CD4-positive, alpha-beta T cell treated with Interleukin-6 for 4 hours (primary cell): ENCODE measurements around the gene ATP6V1C2.
"Not testable (repeated sequence)": the region's sequence is repeated elsewhere in the genome, so short reads cannot be mapped to it uniquely, and the experiment has no call there.

ENCODE experiments used
- DNase-seq: peaks from one replicate; pipeline ENCODE4 v3.0.0-alpha.2; 2020; ENCODE audit warnings: mixed read lengths

The ATP6V1C2 gene

DNA sequence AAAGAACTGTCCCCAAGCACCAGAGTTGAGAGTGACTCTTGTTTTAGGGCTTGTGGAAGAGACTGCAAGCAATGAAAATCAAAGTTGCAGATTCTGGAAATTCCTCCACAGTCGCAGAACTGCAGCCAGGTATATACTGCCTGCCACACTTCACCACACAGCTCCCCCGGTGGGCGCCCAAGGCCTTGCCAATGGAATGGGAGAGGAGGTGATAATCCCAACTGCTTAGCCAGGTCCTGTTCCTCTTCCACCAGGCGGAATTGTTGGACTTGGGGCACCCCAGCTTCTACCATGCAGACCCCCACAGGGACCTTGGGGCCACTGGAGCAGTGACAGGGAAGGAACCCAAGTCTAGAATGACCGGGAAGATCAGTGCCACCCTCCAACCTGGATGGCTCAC, 96.0 kb downstream of the ATP6V1C2 start:
- peak; percentile 19 for DNase-seq

DNA sequence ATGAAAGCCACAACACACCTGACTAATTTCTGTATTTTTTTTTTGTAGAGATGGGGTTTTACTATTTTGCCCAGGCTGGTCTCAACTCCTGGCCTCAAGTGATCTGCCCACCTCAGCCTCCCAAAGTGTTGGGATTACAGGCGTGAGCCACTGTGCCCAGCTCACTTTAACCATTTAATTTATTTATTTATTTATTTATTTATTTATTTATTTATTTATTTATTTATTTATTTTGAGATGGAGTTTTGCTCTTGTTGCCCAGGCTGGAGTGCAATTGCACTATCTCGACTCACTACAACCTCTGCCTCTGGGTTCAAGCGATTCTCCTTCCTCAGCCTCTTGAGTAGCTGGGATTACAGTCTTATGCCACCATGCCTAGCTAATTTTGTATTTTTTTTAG, 96.9 kb downstream of the ATP6V1C2 start:
- not testable (repeated sequence) for DNase-seq

DNA sequence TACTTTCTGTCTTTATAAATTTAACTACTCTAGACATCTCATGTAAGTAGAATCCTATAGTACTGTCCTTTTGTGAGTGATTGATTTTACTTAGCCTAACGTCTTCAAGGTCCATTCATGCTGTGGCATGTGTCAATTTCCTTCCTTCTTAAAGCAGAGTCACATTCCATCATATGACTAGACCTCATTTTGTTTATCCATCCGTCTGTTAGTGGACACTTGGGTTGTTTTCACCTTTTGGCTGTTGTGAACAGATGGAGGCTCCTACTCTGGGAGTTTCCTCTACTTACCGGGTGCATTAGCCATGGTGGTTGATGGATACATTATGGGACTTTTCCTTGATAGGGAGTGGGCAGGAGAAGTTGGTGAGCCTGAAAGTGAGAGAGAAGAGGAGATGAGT, 97.6 kb downstream of the ATP6V1C2 start:
- DNase-seq = no peak

DNA sequence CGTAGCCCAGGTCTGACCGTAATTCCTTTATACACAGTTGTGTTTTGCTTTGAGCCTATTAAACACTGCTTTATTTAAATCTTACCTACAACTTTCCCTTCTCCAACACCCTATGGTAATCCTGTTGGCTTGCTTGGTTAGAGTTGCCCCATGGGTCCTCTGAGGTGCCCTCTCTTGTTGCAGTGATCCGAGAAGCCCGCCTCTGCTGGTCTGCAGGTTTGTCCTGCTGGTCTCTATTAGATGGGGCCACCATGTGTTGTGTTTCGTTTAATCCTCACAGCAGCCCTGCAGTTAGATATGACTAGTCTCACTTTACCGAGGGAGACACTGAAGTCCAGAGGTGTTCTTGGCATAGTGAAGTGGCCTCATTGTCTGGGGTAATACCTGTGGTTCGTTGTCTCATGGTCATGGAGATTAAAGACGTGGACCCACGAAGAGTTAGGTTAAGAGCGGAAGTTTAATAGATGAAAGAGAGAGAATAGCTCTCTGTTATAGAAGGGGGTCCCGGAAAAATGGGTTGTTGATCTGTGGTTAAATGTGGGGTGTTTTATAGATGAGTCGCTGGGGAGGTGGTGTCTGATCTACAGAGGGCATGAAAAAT, 98.4 kb downstream of the ATP6V1C2 start:
- DNase-seq = no peak

DNA sequence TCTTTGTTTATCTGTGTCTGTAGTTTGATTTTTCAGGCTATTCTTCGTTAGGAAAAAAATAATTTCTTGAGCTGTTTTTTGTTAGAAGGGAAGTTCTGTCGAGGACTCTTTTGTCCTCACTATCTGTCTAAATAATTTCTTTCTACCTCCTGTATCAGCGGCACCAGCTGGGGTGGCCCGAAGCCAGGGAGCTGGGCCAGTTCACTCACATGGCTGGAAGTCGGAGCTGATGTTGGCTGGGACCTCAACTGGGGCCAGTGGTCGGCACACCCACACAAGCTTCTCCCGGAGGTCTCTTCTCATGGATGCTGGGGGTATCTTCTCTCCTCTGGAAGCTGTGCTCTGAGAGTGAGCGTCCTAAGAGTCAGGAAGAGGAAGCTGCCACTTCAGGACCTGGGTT, 99.1 kb downstream of the ATP6V1C2 start:
- no peak for DNase-seq

DNA sequence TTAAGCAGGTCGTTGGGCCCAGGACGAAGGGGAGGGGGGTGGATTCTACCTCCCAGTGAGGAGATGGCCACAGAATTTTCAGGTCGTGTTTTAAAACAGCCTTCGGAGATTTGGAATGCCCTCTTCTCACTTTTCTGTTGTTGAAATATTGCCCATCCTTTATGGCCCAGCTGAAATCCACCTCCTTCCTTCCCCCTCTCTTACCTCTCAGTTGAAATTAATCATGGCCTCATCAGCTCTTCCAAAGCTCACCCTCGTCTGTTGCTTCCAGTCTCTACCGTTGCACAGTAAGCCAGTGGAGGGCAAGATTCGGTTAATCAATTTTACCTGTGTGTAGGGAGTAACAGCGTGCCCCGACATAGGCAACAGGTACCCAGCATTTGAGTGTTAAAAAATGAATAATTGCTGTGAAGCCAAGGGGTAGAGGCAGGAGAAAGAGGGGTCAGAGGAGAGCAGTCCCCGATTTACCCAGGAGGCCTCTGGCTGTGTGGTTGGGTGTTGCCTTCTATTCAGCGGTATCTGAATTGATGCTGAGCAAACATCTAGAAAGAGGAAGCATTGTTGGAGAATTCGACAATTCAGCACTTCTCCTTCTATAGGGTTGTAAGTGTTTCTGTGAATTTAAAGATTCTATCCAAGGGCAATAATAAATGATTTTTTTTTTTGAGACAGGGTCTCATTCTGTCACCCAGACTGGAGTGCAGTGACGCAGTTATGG, 99.7 kb downstream of the ATP6V1C2 start:
- DNase-seq = no peak

DNA sequence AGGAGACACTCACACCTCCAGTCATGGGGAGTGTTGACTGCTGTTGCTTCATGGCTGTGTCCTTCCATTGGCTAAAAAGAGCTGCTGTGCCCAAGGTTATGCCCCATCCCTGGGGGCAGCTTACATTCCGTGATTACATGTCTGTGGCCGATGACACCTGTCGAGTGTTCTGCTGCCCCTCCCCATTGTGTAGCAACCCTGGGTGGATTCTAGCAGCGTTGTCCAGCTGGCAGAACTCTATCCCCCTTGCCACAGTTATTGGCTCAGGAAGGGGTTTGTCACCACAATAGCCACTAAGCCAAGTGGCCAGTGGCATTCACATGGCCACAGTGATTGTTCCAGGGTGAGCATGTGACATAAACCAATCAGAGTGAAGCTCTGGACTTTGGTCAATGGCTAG, 102.8 kb downstream of the ATP6V1C2 start:
- DNase-seq = no peak

DNA sequence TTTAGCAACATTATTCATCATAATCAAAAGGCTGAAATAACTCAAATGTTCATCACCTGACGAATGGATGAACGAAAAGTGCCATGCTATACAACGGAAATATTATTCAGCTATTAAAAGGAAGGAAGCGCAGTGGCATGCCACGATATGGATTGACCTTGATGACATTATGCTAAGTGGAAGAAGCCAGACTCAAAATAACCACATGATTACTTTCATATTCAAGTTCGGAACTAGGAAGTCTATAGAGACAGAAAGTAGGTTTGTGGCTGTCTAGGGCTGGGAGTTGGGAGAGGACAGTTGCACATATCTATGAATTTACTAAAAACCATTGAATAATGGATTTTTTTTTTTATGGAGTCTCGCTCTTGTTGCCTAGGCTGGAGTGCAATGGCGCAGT, 104.6 kb downstream of the ATP6V1C2 start:
- DNase-seq = no peak

DNA sequence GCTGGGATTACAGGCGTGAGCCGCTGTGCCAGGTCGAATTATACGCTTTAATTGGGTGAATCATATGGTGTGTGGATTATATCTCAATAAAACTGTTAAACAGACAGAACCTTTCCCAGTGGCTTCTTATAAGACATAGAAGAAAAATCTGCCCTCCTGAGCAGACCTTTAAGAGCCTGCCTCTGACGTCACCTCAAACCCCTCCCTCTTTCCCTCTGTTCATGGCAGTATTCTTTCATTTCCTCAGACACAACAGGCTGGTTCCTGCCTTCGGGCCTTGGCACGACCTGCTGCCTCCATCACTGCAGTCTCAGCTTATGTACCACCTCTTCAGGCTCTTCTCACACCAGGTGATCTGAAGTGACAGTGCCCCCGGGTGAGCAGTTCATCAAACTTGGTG, 105.2 kb downstream of the ATP6V1C2 start:
- DNase-seq = no peak

DNA sequence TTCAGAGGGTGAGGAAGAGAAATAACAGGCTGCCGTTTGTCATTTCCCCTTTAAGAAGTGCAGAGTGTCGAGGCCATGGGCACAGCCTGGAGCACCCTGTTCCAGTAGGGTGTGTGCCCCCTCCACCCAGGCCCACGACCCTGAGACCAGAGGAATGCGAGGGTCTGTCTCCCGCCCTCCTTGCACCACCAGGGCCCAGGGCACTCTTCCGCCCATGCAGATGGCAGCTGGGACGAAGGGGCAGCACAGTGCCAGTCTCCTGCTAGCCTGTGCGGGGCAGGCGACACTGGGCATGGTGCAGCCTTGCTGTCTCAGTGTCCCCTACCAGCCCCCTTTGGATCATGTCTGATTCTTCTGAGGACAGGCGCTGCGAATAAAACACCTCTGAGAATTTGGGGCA, 106.9 kb downstream of the ATP6V1C2 start:
- DNase-seq = no peak

DNA sequence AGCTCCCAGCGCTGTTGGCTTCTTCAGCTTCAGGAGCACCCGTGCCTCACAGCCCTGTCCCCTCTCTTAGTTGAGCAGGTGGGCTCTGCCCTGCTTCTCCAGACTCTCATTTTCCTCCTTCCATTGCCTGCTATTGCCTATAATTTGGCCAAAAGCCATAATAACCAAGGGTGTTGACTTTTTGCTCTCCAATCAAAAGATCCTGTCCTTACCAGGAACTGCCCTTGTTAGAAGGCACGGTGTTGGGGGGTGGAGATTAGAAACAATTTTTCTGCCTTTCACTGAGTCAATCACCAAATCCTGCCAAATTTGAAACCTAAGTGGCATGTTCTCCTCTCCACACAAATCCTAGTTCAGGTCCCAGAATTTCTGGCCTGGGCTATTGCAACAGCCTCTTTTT, 107.9 kb downstream of the ATP6V1C2 start:
- DNase-seq = no peak

DNA sequence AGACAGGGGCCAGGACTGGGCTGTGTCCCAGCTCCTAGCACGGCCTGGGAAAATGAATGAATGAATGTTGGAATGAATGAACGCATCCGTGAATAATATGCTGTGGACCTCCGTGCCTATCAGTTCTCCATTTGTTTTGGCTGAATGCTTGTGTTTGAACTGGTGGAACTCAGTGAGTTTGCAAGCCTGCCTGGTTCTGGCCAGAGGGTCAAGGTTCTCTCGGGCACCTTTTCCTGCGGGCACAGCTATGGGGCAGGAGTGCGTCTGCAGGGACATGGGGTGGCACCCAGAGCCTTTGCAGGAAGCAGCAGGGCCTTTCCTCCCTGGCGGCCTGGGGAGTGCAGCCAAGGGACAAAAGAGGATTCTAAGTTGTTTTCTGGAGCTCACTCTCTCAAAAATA, 108.8 kb downstream of the ATP6V1C2 start:
- DNase-seq = no peak

DNA sequence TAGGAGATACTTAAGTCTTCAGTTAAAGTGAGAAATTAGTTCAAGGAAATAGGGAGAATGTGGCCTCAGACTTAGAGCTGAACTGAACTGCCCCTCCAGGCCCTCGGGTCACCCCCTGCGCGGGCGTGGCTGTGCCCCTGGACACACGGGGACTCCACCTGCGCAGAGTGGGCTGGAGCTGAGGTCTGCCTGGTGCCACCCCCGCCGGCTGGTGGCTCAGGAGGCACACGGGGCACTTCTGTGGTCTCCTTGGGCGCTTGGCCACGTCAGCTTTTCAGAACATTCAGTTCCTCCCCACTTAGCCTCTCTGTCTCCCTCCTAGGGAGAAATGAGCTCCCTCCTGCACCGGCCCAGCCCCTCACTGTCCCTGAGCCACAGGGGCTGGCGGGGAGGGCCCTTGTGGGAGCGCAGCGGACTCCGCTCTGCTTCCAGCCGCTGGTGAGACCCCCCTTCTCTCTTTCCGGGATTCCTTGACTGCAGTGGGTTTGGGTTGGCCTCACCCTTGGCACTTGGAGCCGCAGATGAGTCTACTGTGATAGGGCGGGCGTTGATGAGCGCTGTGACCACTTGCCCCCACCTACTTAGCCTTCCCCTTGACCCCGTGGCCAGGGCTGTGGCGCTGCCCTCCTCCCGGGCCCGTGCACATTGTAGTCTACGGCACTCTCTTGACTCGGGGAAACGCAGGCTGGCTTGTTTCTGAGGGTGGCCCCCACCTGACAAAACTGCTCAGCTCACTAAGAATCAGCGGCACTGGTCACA, 109.4 kb downstream of the ATP6V1C2 start:
- DNase-seq = no peak

DNA sequence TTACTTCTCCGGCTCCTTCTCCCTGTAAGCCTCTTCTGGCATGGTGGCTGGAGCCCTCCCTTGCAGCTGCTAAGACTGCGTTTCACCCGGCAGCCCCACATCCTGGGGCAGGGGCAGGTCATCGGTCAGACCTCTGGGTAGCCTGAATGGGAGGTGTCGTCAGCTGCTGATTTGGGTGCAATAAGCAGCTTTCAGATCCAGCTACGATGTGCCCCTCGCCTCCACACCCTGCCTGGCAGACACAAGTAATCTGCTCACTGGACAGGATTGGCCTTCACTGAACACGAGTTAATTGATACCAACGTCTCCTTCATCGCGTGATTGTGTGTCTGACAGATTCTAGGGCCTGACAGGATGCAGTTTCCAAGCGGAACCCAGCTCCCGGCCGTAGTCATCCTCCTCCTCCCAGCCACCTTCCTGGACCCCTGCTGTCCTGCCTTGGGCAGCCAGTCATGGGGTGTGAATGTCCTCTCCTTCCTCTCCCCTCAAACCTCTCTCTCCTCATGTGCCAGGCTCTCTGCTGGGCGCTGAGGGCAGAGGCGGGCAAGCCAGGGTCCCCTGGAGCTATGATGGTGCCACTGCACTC, 110.1 kb downstream of the ATP6V1C2 start:
- no peak for DNase-seq

DNA sequence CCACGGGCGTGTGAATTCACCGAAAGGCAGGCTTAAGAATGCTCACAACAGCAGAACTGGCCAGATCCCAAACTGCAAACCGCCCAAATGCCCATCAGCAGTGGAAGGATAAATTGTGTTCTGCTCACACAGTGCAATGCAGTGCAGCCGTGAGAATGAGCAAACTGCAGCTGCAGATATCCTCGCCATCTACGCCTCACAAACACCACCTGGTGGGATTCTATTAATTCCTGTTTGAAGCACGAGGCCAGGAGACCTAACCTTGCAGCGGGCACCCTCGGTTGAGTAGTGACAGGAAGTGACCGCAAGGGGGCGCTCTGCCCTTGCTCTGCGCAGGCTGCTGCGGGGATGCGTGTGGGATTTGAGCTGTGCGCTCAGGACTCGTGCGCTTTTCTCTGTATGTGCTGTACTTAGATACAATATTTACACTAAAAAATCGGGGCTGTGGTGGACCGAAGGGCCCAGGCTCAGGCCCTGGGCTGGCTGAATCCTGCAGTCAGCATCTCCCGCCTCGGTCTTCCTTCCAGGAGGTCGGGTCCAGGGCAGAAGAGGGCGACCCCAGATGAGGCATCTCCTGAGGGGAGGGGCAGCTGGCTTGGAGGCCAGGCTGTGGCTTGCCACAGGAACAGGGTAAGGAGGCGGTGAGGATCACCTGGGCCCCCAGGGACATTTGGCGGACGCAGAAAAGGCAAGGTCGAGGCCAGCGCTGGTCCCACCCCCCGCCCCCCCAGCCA, 110.9 kb downstream of the ATP6V1C2 start:
- peak; percentile 85 for DNase-seq

DNA sequence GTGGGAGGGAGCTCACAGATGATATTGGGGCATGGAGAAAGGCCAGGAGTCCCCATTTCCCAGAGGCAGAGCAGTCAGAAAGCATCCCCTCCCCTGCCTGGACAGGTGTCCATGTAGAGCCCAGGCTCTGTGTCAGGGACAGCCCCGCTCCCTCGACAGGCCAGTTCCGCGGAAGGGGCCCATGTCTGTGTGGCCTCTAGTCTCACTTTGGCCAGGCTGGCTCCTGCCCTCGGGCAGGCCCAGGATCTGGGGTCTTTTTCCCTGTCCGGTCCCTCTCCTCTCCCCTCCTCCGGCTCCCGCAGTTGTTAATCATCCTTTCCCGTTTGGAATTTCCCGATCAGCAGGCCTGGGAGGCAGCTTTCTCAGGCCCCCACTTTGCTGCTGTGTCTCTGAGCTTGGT, 111.6 kb downstream of the ATP6V1C2 start:
- no peak for DNase-seq

DNA sequence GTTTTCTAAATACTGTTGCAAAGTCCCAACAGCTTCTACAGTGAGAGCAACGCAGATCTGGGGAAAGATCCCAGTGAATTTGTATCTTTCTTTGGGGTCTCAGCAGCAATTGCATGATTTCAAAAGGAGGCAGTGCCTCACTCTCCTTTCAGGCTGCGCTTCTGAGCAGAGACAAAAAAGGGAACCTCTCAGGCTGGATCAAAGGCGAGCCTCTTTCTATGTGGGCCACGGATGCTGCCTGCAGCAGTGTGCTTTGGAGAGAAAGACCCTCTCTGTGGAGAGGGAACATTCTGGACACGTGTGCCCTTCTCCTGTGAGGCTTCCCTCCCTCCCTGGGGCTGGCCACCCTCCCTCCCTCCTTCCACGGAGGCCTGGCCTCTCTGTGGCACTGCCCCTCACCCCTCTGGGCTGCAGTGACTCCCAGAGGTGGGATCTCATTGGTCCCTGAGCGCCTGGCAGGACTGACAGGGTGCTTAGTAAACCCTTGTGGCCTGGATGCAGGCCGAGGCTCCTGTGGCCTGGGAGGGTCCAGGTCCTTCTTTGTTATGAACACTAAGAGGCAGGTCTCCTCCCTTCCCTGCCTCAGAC, 112.7 kb downstream of the ATP6V1C2 start:
- DNase-seq = no peak
